Fibroblast of the aortic adventitia (primary cell): Measurements from ENCODE around the gene NAT10. TPM values are rescaled to one million over a fixed set of nuclear protein-coding genes. Genes with fewer than 3 reads are reported as not detected.

Experiments
- DNase-seq: peaks from one replicate; pipeline ENCODE4 v3.0.0-alpha.2; 2010; ENCODE audit warnings: low read depth
- H3K4me3 ChIP-seq: 2 replicates; pipeline ENCODE4 v1.5.1; 2011; ENCODE audit warnings: low read depth, mild to moderate bottlenecking, control low read depth, low read length, moderate library complexity
- CTCF ChIP-seq: IDR thresholded peaks from 2 replicates; pipeline ENCODE4 v1.5.1; 2011; ENCODE audit warnings: mild to moderate bottlenecking, low read length, control low read depth, inconsistent platforms; ENCODE audit not compliant: insufficient read depth
- total RNA-seq: library from RNA; depleted of rRNA; stranded (reverse); fragments of >200 nt; gene quantifications from 2 replicates; pipeline ENCODE4 v1.2.3, GENCODE V29; 2012; ENCODE audit warnings: low replicate concordance

Gene NAT10
- total RNA-seq, 1 donor = 29.3 TPM

- H3K4me3 ChIP-seq = no peak overlapping the region
- no peak for TF ChIP-seq CTCF
- no peak for DNase-seq
These were observed 46.8 kb downstream of the NAT10 start for GRCh38 chr11:34151916-34152845.

GRCh38 chr11:34154059-34154875 lies 48.8 kb downstream of the NAT10 start:
- H3K4me3 ChIP-seq = no peak overlapping the region
- no peak for DNase-seq
- no peak for TF ChIP-seq CTCF

GRCh38 chr11:34155057-34155756 lies 49.8 kb downstream of the NAT10 start:
- H3K4me3 ChIP-seq = no peak overlapping the region
- TF ChIP-seq CTCF = no peak
- no peak for DNase-seq

- no peak overlapping the region for H3K4me3 ChIP-seq
- no peak for TF ChIP-seq CTCF
- DNase-seq = no peak
These were observed 50.3 kb downstream of the NAT10 start for GRCh38 chr11:34155757-34156062.

- no peak for TF ChIP-seq CTCF
- H3K4me3 ChIP-seq = no peak overlapping the region
- DNase-seq = no peak
These were observed 51.7 kb downstream of the NAT10 start for GRCh38 chr11:34157163-34157562.

GRCh38 chr11:34158661-34159060 lies 53.2 kb downstream of the NAT10 start:
- no peak for TF ChIP-seq CTCF

More at GRCh38 chr11:34158661-34159060, 53.2 kb downstream of the NAT10 start:
- DNase-seq = no peak
- H3K4me3 ChIP-seq = no peak overlapping the region
